SK-N-SH (cell line): ENCODE measurements around the gene BTBD9. TPM values are rescaled to one million over a fixed set of nuclear protein-coding genes. Genes with fewer than 3 reads are reported as not detected.

Experiments
- CTCF ChIA-PET: fragments of 300-600, 350-600 bp; formaldehyde crosslinking; extraction: SDS; loops from one replicate; lab custom pipeline; 2021; lab: Yijun Ruan, JAX
- POLR2A ChIA-PET: fragments of 350-600 bp; sonication (Branson Sonifier 250); formaldehyde crosslinking; extraction: SDS; loops from one replicate; lab custom pipeline; 2020; ENCODE audit warnings: antibody characterized with exemption, inconsistent platforms; lab: Yijun Ruan, JAX
- DNase-seq: peaks from one replicate; pipeline ENCODE4 v3.0.0; 2012
- H2AFZ ChIP-seq: fragments of 200-600 bp; sonication (generic); 2 replicates; pipeline ENCODE4 v1.8.1; 2016; ENCODE audit warnings: antibody characterized with exemption, mild to moderate bottlenecking, low read depth
- H3F3A ChIP-seq: fragments of 200-600 bp; sonication (generic); replicated peaks from 2 replicates; pipeline ENCODE3; 2016; ENCODE audit warnings: antibody characterized with exemption, mild to moderate bottlenecking; ENCODE audit not compliant: insufficient read depth
- H3K27ac ChIP-seq, 2 experiments: fragments of 200-500 bp in 1 of 2; fragments of 200-600 bp in 1 of 2; sonication (Bioruptor generic) in 1 of 2; sonication (generic), shearing (Covaris generic) in 1 of 2; 2 replicates each; pipeline versions ENCODE4 v1.5.1 to v1.6.1; 2014 to 2016; ENCODE audit warnings: low read depth in 2 of 2, inconsistent platforms in 1 of 2, low read length in 1 of 2, mild to moderate bottlenecking in 1 of 2, mixed read lengths in 1 of 2
- H3K27me3 ChIP-seq: fragments of 200-600 bp; sonication (generic), shearing (Covaris generic); 2 replicates; pipeline ENCODE4 v1.6.1; 2016; ENCODE audit warnings: mixed run types; ENCODE audit not compliant: insufficient read depth
- H3K36me3 ChIP-seq, 2 experiments: fragments of 200-500 bp in 1 of 2; fragments of 200-600 bp in 1 of 2; sonication (Bioruptor generic) in 1 of 2; sonication (generic) in 1 of 2; replicated peaks in 1 of 2; 2 replicates each; pipeline versions ENCODE3 to v1.5.1; 2014 to 2016; ENCODE audit warnings: low read length in 1 of 2, mild to moderate bottlenecking in 1 of 2; ENCODE audit not compliant: insufficient read depth in 2 of 2, control insufficient read depth in 1 of 2
- H3K4me1 ChIP-seq, 2 experiments: fragments of 200-500 bp in 1 of 2; fragments of 200-600 bp in 1 of 2; sonication (Bioruptor generic) in 1 of 2; sonication (generic), shearing (Covaris generic) in 1 of 2; 2 replicates each; pipeline versions ENCODE4 v1.5.1 to v1.6.1; 2014 to 2016; ENCODE audit warnings: low read depth in 1 of 2, low read length in 1 of 2, mixed run types in 1 of 2; ENCODE audit not compliant: insufficient read depth in 2 of 2, control insufficient read depth in 1 of 2
- H3K4me2 ChIP-seq: fragments of 200-600 bp; sonication (generic), shearing (Covaris generic); 2 replicates; pipeline ENCODE4 v1.6.1; 2017; ENCODE audit warnings: mixed run types
- H3K4me3 ChIP-seq, 2 experiments: fragments of 200-500 bp in 1 of 2; fragments of 200-600 bp in 1 of 2; sonication (Bioruptor generic) in 1 of 2; sonication (generic), shearing (Covaris generic) in 1 of 2; 2 replicates each; pipeline versions ENCODE4 v1.5.1 to v1.8.1; 2014 to 2016; ENCODE audit warnings: low read depth in 2 of 2, inconsistent platforms in 1 of 2, low read length in 1 of 2, mild to moderate bottlenecking in 1 of 2, mixed read lengths in 1 of 2, moderate library complexity in 1 of 2
- H3K79me2 ChIP-seq: fragments of 200-600 bp; sonication (generic); 2 replicates; pipeline ENCODE4 v1.8.1; 2017; ENCODE audit warnings: mild to moderate bottlenecking; ENCODE audit not compliant: insufficient read depth
- H3K9ac ChIP-seq: fragments of 200-600 bp; sonication (generic); 2 replicates; pipeline ENCODE4 v1.6.1; 2017; ENCODE audit warnings: mixed run types
- H3K9me2 ChIP-seq: fragments of 200-600 bp; sonication (generic); 2 replicates; pipeline ENCODE4 v1.6.1; 2017; ENCODE audit warnings: mixed run types
- H3K9me3 ChIP-seq: fragments of 200-600 bp; sonication (generic); 2 replicates; pipeline ENCODE4 v1.6.1; 2017; ENCODE audit warnings: mixed run types, mild to moderate bottlenecking, moderate library complexity
- H4K20me1 ChIP-seq: fragments of 200-600 bp; sonication (generic); 2 replicates; pipeline ENCODE4 v1.6.1; 2017; ENCODE audit warnings: mild to moderate bottlenecking, mixed run types; ENCODE audit not compliant: insufficient read depth
- CHD2 ChIP-seq: fragments of 150-350 bp; IDR thresholded peaks from 2 replicates; pipeline ENCODE4 v1.6.1; 2018; ENCODE audit warnings: low read length; ENCODE audit not compliant: partially characterized antibody
- ELF1 ChIP-seq: IDR thresholded peaks from 2 replicates; pipeline ENCODE4 v1.4.0; 2012
- EP300 ChIP-seq, 2 experiments: IDR thresholded peaks; 2 replicates each; pipeline versions ENCODE4 v1.4.0 to v1.6.1; 2012; ENCODE audit warnings: borderline replicate concordance in 1 of 2, low read depth in 1 of 2, low read length in 1 of 2
- FOSL2 ChIP-seq: IDR thresholded peaks from 2 replicates; pipeline ENCODE4 v1.4.0; 2012; ENCODE audit warnings: low read depth, mild to moderate bottlenecking, moderate library complexity, borderline replicate concordance
- FOXM1 ChIP-seq: IDR thresholded peaks from 2 replicates; pipeline ENCODE4 v1.4.0; 2012; ENCODE audit warnings: low read depth, mild to moderate bottlenecking
- MEF2A ChIP-seq: IDR thresholded peaks from 2 replicates; pipeline ENCODE4 v1.4.0; 2012; ENCODE audit warnings: low read depth, borderline replicate concordance
- MXI1 ChIP-seq: IDR thresholded peaks from 2 replicates; pipeline ENCODE4 v1.6.1; 2012; ENCODE audit warnings: mild to moderate bottlenecking, low read depth, low read length, improper control_type of control experiment
- NRF1 ChIP-seq: IDR thresholded peaks from 2 replicates; pipeline ENCODE4 v1.6.1; 2012; ENCODE audit warnings: low read depth, mild to moderate bottlenecking, low read length
- RCOR1 ChIP-seq: fragments of 150-350 bp; IDR thresholded peaks from 2 replicates; pipeline ENCODE4 v1.6.1; 2017; ENCODE audit warnings: antibody characterized with exemption, low read length
- SMC3 ChIP-seq: IDR thresholded peaks from 2 replicates; pipeline ENCODE4 v1.6.1; 2012; ENCODE audit warnings: low read depth, low read length, improper control_type of control experiment
- TAF1 ChIP-seq: IDR thresholded peaks from 2 replicates; pipeline ENCODE4 v1.6.1; 2012; ENCODE audit warnings: low read depth, mild to moderate bottlenecking, low read length, moderate library complexity, borderline replicate concordance
- TCF12 ChIP-seq: IDR thresholded peaks from 2 replicates; pipeline ENCODE4 v1.4.0; 2012
- TEAD4 ChIP-seq: IDR thresholded peaks from 2 replicates; pipeline ENCODE4 v1.4.0; 2012; ENCODE audit warnings: mild to moderate bottlenecking, borderline replicate concordance; ENCODE audit not compliant: insufficient read depth
- WGBS: methylation state at CpG from one replicate; pipeline ENCODE4 v1.1.6; 2017; ENCODE audit warnings: low lambda C conversion rate; 5-methylcytosine and 5-hydroxymethylcytosine counted together
- polyA plus RNA-seq, 3 experiments: library from polyadenylated mRNA; depleted of rRNA; stranded (reverse); fragments of >200 nt; gene quantifications; 2 replicates each; pipeline ENCODE4 v1.2.3, GENCODE V29; 2012
- TF ChIP-seq, protein P1 (sequence below): IDR thresholded peaks from 2 replicates; pipeline ENCODE4 v1.4.0; 2012; ENCODE audit warnings: low read depth
- TF ChIP-seq, protein P2 (sequence below): fragments of 150-350 bp; IDR thresholded peaks from 2 replicates; pipeline ENCODE4 v1.6.1; 2016; ENCODE audit warnings: mild to moderate bottlenecking, low read depth, low read length
- TF ChIP-seq, protein P3 (sequence below): IDR thresholded peaks from 2 replicates; pipeline ENCODE4 v1.4.0; 2012; ENCODE audit warnings: low read depth, borderline replicate concordance
- TF ChIP-seq, protein P4 (sequence below): IDR thresholded peaks from 2 replicates; pipeline ENCODE4 v1.4.0; 2012; ENCODE audit warnings: low read depth, borderline replicate concordance

The BTBD9 gene
- polyA plus RNA-seq, 1 of the 3 experiments (the other 2 are of a cell fraction), result 2.2 TPM

DNA sequence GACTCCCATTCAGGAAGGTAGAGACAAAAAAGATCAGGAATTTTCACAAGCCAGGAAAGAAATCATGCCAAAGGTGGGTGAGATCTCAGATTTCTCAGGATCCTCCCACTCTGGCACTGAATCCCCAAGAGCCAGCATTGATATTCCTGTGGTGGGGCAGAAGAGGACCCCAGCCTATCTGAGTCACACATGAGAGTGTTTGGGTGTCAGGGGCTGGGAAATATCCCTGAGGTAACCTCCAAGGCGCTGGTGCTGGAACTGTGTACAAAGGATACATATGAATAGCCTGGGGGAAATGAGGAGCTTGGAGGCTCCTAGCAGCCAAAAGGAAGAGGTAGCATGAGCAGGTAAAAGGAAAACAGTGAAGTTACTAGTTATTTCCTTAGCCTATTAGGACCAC, 369.4 kb downstream of the BTBD9 start:
- WGBS, result 64% methylated on average over 1 of the region's 1 CpG
- ChIA-PET POLR2A (no interaction called here), CTCF (interaction anchor here (0.9 to 1.3 kb wide), 2 partner anchors 9 to 11 kb away, joined by 3 to 4 read pairs; no protein-coding TSS in a partner anchor)
- no peak overlapping the region for H3K9ac ChIP-seq
- H3K36me3 ChIP-seq, result no peaks in the 10 kb centered on the region
- peaks cover 7% of the 10 kb centered on the region for H3F3A ChIP-seq
- peak overlapping the region; percentile 21 for H3K4me2 ChIP-seq
- no peaks in the 10 kb centered on the region; the same call in 1 of the 2 replicates for H3K79me2 ChIP-seq
- peaks cover 30 to 45% of the 10 kb centered on the region in 2 experiments for H3K4me1 ChIP-seq
- no peaks in the 10 kb centered on the region for H3K27me3 ChIP-seq
- H4K20me1 ChIP-seq, result no peaks in the 10 kb centered on the region
- TF ChIP-seq MXI1, result no peak
- TF ChIP-seq, protein P1, sequence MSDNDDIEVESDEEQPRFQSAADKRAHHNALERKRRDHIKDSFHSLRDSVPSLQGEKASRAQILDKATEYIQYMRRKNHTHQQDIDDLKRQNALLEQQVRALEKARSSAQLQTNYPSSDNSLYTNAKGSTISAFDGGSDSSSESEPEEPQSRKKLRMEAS, result no peak
- no peak for TF ChIP-seq TEAD4
- TF ChIP-seq, protein P2, sequence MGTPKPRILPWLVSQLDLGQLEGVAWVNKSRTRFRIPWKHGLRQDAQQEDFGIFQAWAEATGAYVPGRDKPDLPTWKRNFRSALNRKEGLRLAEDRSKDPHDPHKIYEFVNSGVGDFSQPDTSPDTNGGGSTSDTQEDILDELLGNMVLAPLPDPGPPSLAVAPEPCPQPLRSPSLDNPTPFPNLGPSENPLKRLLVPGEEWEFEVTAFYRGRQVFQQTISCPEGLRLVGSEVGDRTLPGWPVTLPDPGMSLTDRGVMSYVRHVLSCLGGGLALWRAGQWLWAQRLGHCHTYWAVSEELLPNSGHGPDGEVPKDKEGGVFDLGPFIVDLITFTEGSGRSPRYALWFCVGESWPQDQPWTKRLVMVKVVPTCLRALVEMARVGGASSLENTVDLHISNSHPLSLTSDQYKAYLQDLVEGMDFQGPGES, result no peak
- no peak for TF ChIP-seq FOXM1
- TF ChIP-seq TAF1, result no peak
- TF ChIP-seq ELF1, result no peak
- no peak for TF ChIP-seq RCOR1
- no peak for TF ChIP-seq MEF2A
- TF ChIP-seq TCF12, result no peak
- TF ChIP-seq EP300 (IDR thresholded peaks at IDR 0.05; ENCODE audit: borderline replicate concordance in 1 of 2, low read depth in 1 of 2, low read length in 1 of 2), result no peak
- TF ChIP-seq FOSL2, result no peak
- TF ChIP-seq, protein P3, sequence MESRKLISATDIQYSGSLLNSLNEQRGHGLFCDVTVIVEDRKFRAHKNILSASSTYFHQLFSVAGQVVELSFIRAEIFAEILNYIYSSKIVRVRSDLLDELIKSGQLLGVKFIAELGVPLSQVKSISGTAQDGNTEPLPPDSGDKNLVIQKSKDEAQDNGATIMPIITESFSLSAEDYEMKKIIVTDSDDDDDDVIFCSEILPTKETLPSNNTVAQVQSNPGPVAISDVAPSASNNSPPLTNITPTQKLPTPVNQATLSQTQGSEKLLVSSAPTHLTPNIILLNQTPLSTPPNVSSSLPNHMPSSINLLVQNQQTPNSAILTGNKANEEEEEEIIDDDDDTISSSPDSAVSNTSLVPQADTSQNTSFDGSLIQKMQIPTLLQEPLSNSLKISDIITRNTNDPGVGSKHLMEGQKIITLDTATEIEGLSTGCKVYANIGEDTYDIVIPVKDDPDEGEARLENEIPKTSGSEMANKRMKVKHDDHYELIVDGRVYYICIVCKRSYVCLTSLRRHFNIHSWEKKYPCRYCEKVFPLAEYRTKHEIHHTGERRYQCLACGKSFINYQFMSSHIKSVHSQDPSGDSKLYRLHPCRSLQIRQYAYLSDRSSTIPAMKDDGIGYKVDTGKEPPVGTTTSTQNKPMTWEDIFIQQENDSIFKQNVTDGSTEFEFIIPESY, result no peak
- TF ChIP-seq SMC3, result no peak
- no peak for TF ChIP-seq CHD2
- TF ChIP-seq NRF1, result no peak
- TF ChIP-seq, protein P4, sequence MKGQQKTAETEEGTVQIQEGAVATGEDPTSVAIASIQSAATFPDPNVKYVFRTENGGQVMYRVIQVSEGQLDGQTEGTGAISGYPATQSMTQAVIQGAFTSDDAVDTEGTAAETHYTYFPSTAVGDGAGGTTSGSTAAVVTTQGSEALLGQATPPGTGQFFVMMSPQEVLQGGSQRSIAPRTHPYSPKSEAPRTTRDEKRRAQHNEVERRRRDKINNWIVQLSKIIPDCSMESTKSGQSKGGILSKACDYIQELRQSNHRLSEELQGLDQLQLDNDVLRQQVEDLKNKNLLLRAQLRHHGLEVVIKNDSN, result no peak
- peak overlapping the region; percentile 47 to 66; a peak in 3 of 4 replicates for H3K27ac ChIP-seq
- H2AFZ ChIP-seq, result no peak overlapping the region
- no peak for DNase-seq
- no peaks in the 10 kb centered on the region for H3K9me2 ChIP-seq
- no peak overlapping the region for H3K4me3 ChIP-seq
- no peaks in the 10 kb centered on the region for H3K9me3 ChIP-seq
